Fibroblast of lung (primary cell): ENCODE measurements around the gene PROK2.

Source experiments
- CTCF ChIP-seq, 2 donors: IDR thresholded peaks in 1 of 2; conservative IDR thresholded peaks in 1 of 2; 1 replicate in 1 of 2; 2 replicates in 1 of 2; pipeline ENCODE4 v1.5.1; 2011 to 2012; ENCODE audit warnings: low read length in 2 of 2, control low read depth in 1 of 2, inconsistent platforms in 1 of 2, low read depth in 1 of 2, mild to moderate bottlenecking in 1 of 2
- EZH2 ChIP-seq: IDR thresholded peaks from 2 replicates; pipeline ENCODE4 v1.5.1; 2012; ENCODE audit warnings: low read length, control low read depth, mild to moderate bottlenecking; ENCODE audit errors: missing control alignments

GRCh38 chr3:71784914-71785531 is at the start of gene PROK2:
- no peak for TF ChIP-seq CTCF (conservative IDR thresholded peaks at IDR 0.05 in 1 of 2, IDR thresholded peaks at IDR 0.05 in 1 of 2; ENCODE audit: low read depth in 1 of 2, low read length in 2 of 2)
- TF ChIP-seq EZH2, result no peak
